A549 (cell line): ENCODE measurements around the gene MED13L. TPM values are rescaled to one million over a fixed set of nuclear protein-coding genes. Genes with fewer than 3 reads are reported as not detected.

Source experiments
- ATAC-seq, 2 experiments: fragments of 200-7000 bp in 1 of 2; fragments of >200 bp in 1 of 2; cut with Nextera tagmentation in 1 of 2; cut with Tn5 transposase in 1 of 2; 3 replicates each; pipeline versions ENCODE4 v1.8.0 to v1.9.1; 2018 to 2020; ENCODE audit warnings: mild to moderate bottlenecking in 1 of 2, moderate library complexity in 1 of 2
- CTCF ChIA-PET: fragments of 300-600 bp; sonication (Branson Sonifier 250); formaldehyde crosslinking; extraction: SDS; loops from one replicate; lab custom pipeline; 2021; ENCODE audit warnings: antibody characterized with exemption, inconsistent platforms; lab: Yijun Ruan, JAX
- POLR2A ChIA-PET: fragments of 350-600 bp; formaldehyde crosslinking; extraction: SDS; loops from one replicate; lab custom pipeline; 2021; ENCODE audit warnings: antibody characterized with exemption, inconsistent platforms; lab: Yijun Ruan, JAX
- DNase-seq, 2 experiments: peaks; one replicate each; pipeline versions ENCODE4 v3.0.0 to v3.0.0-alpha.2; 2011 to 2016; ENCODE audit warnings: low read depth in 1 of 2, low spot score in 1 of 2
- FAIRE-seq: peaks from 2 replicates; lab custom pipeline; 2011; peaks lifted over from hg19 to GRCh38; lab: Jason Lieb, UNC
- H3K27ac ChIP-seq, 2 experiments: fragments of >200 bp; sonication (Bioruptor Twin); formaldehyde crosslinking; 3 replicates each; pipeline ENCODE4 v1.5.1; 2016 to 2017
- H3K4me1 ChIP-seq: fragments of >200 bp; sonication (Bioruptor Twin); formaldehyde crosslinking; 3 replicates; pipeline ENCODE4 v1.6.1; 2016
- H3K4me2 ChIP-seq: fragments of >200 bp; sonication (Bioruptor Twin); formaldehyde crosslinking; 3 replicates; pipeline ENCODE4 v1.6.1; 2016
- H3K4me3 ChIP-seq: fragments of >200 bp; sonication (Bioruptor Twin); formaldehyde crosslinking; 3 replicates; pipeline ENCODE4 v1.5.1; 2016
- H3K9me3 ChIP-seq: fragments of >200 bp; sonication (Bioruptor Twin); formaldehyde crosslinking; 3 replicates; pipeline ENCODE4 v1.6.1; 2016
- CHD4 ChIP-seq: fragments of 200-600 bp; sonication (generic); IDR thresholded peaks from 2 replicates; pipeline ENCODE4 v1.6.1; 2016; ENCODE audit warnings: antibody characterized with exemption, mild to moderate bottlenecking, borderline replicate concordance
- EP300 ChIP-seq, 2 experiments: fragments of >200 bp; sonication (Bioruptor Twin); formaldehyde crosslinking; IDR thresholded peaks; 2 replicates in 1 of 2; 3 replicates in 1 of 2; pipeline ENCODE4 v1.6.1; 2016 to 2017
- FOXS1 ChIP-seq: fragments of 250-450 bp; sonication (Bioruptor Pico); IDR thresholded peaks from 2 replicates; pipeline ENCODE4 v1.5.0; 2020; ENCODE audit warnings: mild to moderate bottlenecking, moderate library complexity
- HDAC2 ChIP-seq: fragments of 200-600 bp; sonication (generic); IDR thresholded peaks from 2 replicates; pipeline ENCODE4 v1.6.1; 2016
- HEYL ChIP-seq: fragments of 250-450 bp; sonication (Bioruptor Pico); IDR thresholded peaks from 2 replicates; pipeline ENCODE4 v1.8.0; 2021; ENCODE audit warnings: mild to moderate bottlenecking, moderate library complexity
- HOXA7 ChIP-seq: fragments of 250-450 bp; sonication (Bioruptor Pico); IDR thresholded peaks from 2 replicates; pipeline ENCODE4 v1.5.0; 2020; ENCODE audit warnings: mild to moderate bottlenecking, moderate library complexity
- HOXB13 ChIP-seq: fragments of 250-450 bp; sonication (Bioruptor Pico); IDR thresholded peaks from 2 replicates; pipeline ENCODE4 v1.5.0; 2020; ENCODE audit warnings: low read depth, mild to moderate bottlenecking, moderate library complexity
- KDM1A ChIP-seq: fragments of 200-600 bp; sonication (generic); IDR thresholded peaks from 2 replicates; pipeline ENCODE4 v1.6.1; 2016; ENCODE audit warnings: low read depth, mild to moderate bottlenecking
- KDM5A ChIP-seq: fragments of 200-600 bp; sonication (generic); IDR thresholded peaks from 2 replicates; pipeline ENCODE4 v1.6.1; 2016; ENCODE audit warnings: antibody characterized with exemption, mild to moderate bottlenecking
- NFE2L2 ChIP-seq: fragments of 150-350 bp; conservative IDR thresholded peaks from 2 replicates; pipeline ENCODE4 v1.6.1; 2014; ENCODE audit warnings: low read length
- POLR2A ChIP-seq: IDR thresholded peaks from 2 replicates; pipeline ENCODE4 v1.6.1; 2012; ENCODE audit warnings: mild to moderate bottlenecking, low read length
- POLR2AphosphoS2 ChIP-seq: conservative IDR thresholded peaks from 2 replicates; pipeline ENCODE4 v1.6.1; 2012; ENCODE audit warnings: low read length, improper control_type of control experiment, inconsistent platforms
- RAD21 ChIP-seq, 2 experiments: fragments of >200 bp in 1 of 2; sonication (Bioruptor Twin) in 1 of 2; formaldehyde crosslinking in 1 of 2; IDR thresholded peaks in 1 of 2; conservative IDR thresholded peaks in 1 of 2; 2 replicates in 1 of 2; 3 replicates in 1 of 2; pipeline ENCODE4 v1.6.1; 2012 to 2018; ENCODE audit warnings: inconsistent platforms in 1 of 2
- RCOR1 ChIP-seq: fragments of 150-350 bp; IDR thresholded peaks from 2 replicates; pipeline ENCODE4 v1.6.1; 2014; ENCODE audit warnings: antibody characterized with exemption, low read length, low read depth
- SMC3 ChIP-seq: fragments of >200 bp; sonication (Bioruptor Twin); formaldehyde crosslinking; IDR thresholded peaks from 3 replicates; pipeline ENCODE4 v1.6.1; 2018; ENCODE audit warnings: inconsistent platforms
- SREBF2 ChIP-seq: fragments of 450-650 bp; IDR thresholded peaks from 2 replicates; pipeline ENCODE4 v1.6.1; 2014; ENCODE audit warnings: mild to moderate bottlenecking, moderate library complexity
- TFCP2L1 ChIP-seq: fragments of 250-450 bp; sonication (Bioruptor Pico); IDR thresholded peaks from 2 replicates; pipeline ENCODE4 v1.5.0; 2021; ENCODE audit warnings: mild to moderate bottlenecking
- ZFP36 ChIP-seq: fragments of 450-650 bp; IDR thresholded peaks from 2 replicates; pipeline ENCODE4 v1.6.1; 2014; ENCODE audit warnings: borderline replicate concordance; ENCODE audit not compliant: partially characterized antibody
- ZNF302 ChIP-seq: fragments of 250-450 bp; sonication (Bioruptor Pico); IDR thresholded peaks from 2 replicates; pipeline ENCODE4 v1.9.0; 2021; ENCODE audit warnings: inconsistent platforms, mild to moderate bottlenecking, moderate library complexity
- WGBS: methylation state at CpG from one replicate; pipeline ENCODE4 v1.1.6; 2017; ENCODE audit errors: missing lambda C conversion rate; 5-methylcytosine and 5-hydroxymethylcytosine counted together
- polyA plus RNA-seq, 4 experiments: library from polyadenylated mRNA; depleted of rRNA in 3 of 4; stranded (reverse); fragments of >200 nt; fragmentation: RNase III in 1 of 4; extraction: RNeasy Plus Mini Kit Qiagen cat#74134 plus additional on column Dnase treatment in 1 of 4; gene quantifications; 2 replicates in 3 of 4; 3 replicates in 1 of 4; pipeline ENCODE4 v1.2.3, GENCODE V29; 2011 to 2017
- TF ChIP-seq, protein P1 (sequence below): fragments of 250-450 bp; sonication (Bioruptor Pico); IDR thresholded peaks from 2 replicates; pipeline ENCODE4 v1.5.0; 2021; ENCODE audit warnings: mild to moderate bottlenecking, moderate library complexity, borderline replicate concordance
- TF ChIP-seq, protein P2 (sequence below): IDR thresholded peaks from 2 replicates; pipeline ENCODE4 v1.6.1; 2012; ENCODE audit warnings: low read depth, borderline replicate concordance
- TF ChIP-seq, protein P3 (sequence below): IDR thresholded peaks from 2 replicates; pipeline ENCODE4 v1.6.1; 2012
- TF ChIP-seq, protein P4 (sequence below): fragments of >200 bp; sonication (Bioruptor Twin); formaldehyde crosslinking; IDR thresholded peaks from 3 replicates; pipeline ENCODE4 v1.5.1; 2016

The MED13L gene
- polyA plus RNA-seq, 2 of the 4 experiments (the other 2 are of a cell fraction): 23.2 to 134 TPM

DNA sequence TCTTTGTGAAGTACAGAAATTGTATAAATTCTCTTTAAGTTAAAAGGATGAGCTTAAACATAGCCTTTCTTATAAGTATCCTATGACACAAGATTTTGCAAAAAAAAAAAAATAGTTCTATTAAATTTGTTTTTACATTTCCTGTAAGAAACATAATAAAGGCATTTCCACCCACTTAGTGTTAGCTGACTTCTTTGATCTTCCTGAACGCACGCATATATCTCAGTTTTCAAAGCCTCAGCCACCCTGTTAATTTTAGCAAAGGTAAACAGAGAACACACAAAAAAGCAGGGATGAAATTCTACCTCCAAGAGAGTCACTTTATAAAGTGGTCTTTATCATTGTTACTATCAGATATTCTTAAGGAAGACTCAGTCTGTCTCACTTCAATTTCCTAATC, 277.9 kb downstream of the MED13L start:
- ChIA-PET POLR2A (no interaction called here), CTCF (interaction anchor here (0.6 to 3.1 kb wide), 8 partner anchors 9 to 887 kb away, joined by 3 to 31 read pairs (median 6); no protein-coding TSS in a partner anchor)
- TF ChIP-seq TFCP2L1: no peak
- no peak for TF ChIP-seq RCOR1
- no peak overlapping the region for H3K27ac ChIP-seq
- DNase-seq (no peak), FAIRE-seq (no peak), ATAC-seq (no peak)
- H3K9me3 ChIP-seq: no peaks in the 10 kb centered on the region
- no peak overlapping the region for H3K4me2 ChIP-seq
- 83% methylated on average over 2 of the region's 2 CpGs for WGBS
- H3K4me1 ChIP-seq: 0 out of 3 replicates have a peak, but pooled peaks cover 5% of the 10 kb centered on the region
- H3K4me3 ChIP-seq: no peak overlapping the region

DNA sequence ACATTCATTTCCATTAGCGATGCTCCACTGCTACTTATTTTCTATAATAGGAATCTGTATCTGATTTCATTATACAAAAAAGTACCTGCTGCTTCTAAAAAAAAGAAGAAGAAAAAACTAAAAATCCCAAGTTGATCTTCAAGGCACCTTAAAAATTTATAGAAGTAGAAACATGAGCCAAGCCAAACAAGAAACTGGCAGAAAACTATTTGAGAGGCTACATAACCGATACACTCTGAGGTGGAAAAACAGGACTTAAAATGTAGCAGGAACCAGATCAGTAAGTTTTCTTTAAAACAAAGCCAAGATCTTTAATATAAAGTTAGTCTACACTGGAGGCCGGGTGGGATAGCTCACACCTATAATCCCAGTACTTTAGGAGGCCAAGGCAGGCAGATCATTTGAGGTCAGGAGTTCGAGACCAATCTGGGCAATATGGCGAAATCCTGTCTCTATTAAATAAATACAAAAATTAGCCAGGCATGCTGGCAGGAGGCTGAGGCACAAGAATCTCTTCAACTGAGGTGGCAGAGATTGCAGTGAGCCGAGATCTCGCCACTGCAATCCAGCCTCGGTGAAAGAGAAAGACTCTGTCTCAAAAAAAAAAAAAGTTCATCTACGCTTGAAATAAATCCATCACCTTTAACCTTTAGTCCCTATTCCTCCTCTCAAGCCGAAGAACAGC, 278.6 kb downstream of the MED13L start:
- FAIRE-seq: no peak
- H3K4me1 ChIP-seq: 0 out of 3 replicates have a peak, but pooled peaks cover 5% of the 10 kb centered on the region
- POLR2A ChIA-PET: no interaction called here
- H3K4me3 ChIP-seq: no peak overlapping the region
- no peak overlapping the region for H3K27ac ChIP-seq
- TF ChIP-seq FOXS1 (CRISPR knock-in tag) (no peak), KDM1A (no peak), POLR2AphosphoS2 (no peak), KDM5A (no peak), HDAC2 (no peak), ZFP36 (no peak), CHD4 (no peak), EP300 (IDR thresholded peaks at IDR 0.05) (no peak), HOXA7 (CRISPR knock-in tag) (no peak), ZNF302 (CRISPR knock-in tag) (no peak), HEYL (CRISPR knock-in tag) (no peak), SREBF2 (no peak), NFE2L2 (no peak)
- TF ChIP-seq, protein P1, sequence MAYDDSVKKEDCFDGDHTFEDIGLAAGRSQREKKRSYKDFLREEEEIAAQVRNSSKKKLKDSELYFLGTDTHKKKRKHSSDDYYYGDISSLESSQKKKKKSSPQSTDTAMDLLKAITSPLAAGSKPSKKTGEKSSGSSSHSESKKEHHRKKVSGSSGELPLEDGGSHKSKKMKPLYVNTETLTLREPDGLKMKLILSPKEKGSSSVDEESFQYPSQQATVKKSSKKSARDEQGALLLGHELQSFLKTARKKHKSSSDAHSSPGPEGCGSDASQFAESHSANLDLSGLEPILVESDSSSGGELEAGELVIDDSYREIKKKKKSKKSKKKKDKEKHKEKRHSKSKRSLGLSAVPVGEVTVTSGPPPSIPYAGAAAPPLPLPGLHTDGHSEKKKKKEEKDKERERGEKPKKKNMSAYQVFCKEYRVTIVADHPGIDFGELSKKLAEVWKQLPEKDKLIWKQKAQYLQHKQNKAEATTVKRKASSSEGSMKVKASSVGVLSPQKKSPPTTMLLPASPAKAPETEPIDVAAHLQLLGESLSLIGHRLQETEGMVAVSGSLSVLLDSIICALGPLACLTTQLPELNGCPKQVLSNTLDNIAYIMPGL (CRISPR knock-in tag): no peak
- TF ChIP-seq, protein P2, sequence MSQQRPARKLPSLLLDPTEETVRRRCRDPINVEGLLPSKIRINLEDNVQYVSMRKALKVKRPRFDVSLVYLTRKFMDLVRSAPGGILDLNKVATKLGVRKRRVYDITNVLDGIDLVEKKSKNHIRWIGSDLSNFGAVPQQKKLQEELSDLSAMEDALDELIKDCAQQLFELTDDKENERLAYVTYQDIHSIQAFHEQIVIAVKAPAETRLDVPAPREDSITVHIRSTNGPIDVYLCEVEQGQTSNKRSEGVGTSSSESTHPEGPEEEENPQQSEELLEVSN: no peak
- TF ChIP-seq, protein P3, sequence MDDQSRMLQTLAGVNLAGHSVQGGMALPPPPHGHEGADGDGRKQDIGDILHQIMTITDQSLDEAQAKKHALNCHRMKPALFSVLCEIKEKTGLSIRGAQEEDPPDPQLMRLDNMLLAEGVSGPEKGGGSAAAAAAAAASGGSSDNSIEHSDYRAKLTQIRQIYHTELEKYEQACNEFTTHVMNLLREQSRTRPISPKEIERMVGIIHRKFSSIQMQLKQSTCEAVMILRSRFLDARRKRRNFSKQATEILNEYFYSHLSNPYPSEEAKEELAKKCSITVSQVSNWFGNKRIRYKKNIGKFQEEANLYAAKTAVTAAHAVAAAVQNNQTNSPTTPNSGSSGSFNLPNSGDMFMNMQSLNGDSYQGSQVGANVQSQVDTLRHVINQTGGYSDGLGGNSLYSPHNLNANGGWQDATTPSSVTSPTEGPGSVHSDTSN: no peak
- no peak for ATAC-seq
- CTCF ChIA-PET: interaction anchor here (0.6 to 3.1 kb wide), 26 partner anchors 9 to 710 kb away, joined by 3 to 31 read pairs (median 4); no protein-coding TSS in a partner anchor
- 81% methylated on average over 10 of the region's 10 CpGs for WGBS
- H3K9me3 ChIP-seq: no peaks in the 10 kb centered on the region
- H3K4me2 ChIP-seq: no peak overlapping the region
- no peak for DNase-seq

DNA sequence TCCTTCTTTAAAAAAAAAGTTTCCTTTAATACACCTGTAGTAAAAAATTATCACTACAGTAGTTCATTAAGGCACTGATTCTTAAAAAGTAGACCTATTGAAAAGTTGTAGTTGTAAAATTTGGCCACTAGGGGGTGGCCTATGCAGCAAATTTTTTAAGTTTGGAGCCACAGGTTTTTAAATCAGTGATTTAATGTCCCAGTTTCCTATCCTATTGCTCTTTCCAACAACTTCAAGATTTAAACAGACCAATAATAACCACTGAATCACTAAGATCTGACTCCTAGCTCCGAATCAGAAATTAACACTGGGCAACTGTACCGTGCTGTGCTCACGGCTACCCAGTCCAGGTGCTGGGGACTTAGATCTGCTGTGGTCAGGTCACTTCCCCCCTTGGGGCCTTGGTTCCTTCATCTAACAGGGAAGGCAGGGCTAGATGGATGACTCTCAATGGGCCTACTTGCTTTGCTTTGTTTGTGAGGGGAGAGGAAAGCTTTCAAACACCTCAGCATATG, 279.3 kb downstream of the MED13L start:
- ATAC-seq: peak; percentile 50 to 71; a peak in 4 of 6 replicates
- Histone ChIP-seq H3K4me1 (0 out of 3 replicates have a peak, but pooled peaks cover 5% of the 10 kb centered on the region), H3K27ac (peak overlapping the region in 1 of 2 experiments; percentile 30; a peak in 1 of 6 replicates), H3K9me3 (no peaks in the 10 kb centered on the region), H3K4me2 (no peak overlapping the region), H3K4me3 (no peak overlapping the region)
- DNase-seq: peak; percentile 45 to 56
- WGBS: 65% methylated on average over 3 of the region's 3 CpGs
- ChIA-PET POLR2A (no interaction called here), CTCF (interaction anchor here (0.6 to 3.1 kb wide), 37 partner anchors 9 to 711 kb away, joined by 3 to 31 read pairs (median 3); no protein-coding TSS in a partner anchor)
- no peak for TF ChIP-seq POLR2A
- peak; percentile 73 to 77 for TF ChIP-seq RAD21 (conservative IDR thresholded peaks at IDR 0.05 in 1 of 2, IDR thresholded peaks at IDR 0.05 in 1 of 2)
- TF ChIP-seq HOXB13 (CRISPR knock-in tag): no peak
- TF ChIP-seq SMC3: peak; percentile 70
- TF ChIP-seq, protein P4, sequence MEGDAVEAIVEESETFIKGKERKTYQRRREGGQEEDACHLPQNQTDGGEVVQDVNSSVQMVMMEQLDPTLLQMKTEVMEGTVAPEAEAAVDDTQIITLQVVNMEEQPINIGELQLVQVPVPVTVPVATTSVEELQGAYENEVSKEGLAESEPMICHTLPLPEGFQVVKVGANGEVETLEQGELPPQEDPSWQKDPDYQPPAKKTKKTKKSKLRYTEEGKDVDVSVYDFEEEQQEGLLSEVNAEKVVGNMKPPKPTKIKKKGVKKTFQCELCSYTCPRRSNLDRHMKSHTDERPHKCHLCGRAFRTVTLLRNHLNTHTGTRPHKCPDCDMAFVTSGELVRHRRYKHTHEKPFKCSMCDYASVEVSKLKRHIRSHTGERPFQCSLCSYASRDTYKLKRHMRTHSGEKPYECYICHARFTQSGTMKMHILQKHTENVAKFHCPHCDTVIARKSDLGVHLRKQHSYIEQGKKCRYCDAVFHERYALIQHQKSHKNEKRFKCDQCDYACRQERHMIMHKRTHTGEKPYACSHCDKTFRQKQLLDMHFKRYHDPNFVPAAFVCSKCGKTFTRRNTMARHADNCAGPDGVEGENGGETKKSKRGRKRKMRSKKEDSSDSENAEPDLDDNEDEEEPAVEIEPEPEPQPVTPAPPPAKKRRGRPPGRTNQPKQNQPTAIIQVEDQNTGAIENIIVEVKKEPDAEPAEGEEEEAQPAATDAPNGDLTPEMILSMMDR: peak; percentile 88
- no peak for FAIRE-seq
